GM10266 (cell line): ENCODE data around the gene VCPKMT.

Experiments used
- DNase-seq: peaks from one replicate; pipeline ENCODE4 v3.0.0; 2012; ENCODE audit errors: extremely low spot score
- CTCF ChIP-seq: IDR thresholded peaks from 2 replicates; pipeline ENCODE4 v1.5.1; 2012; ENCODE audit warnings: mild to moderate bottlenecking, low read depth; ENCODE audit not compliant: control insufficient read depth, insufficient read depth; ENCODE audit errors: missing control alignments

The VCPKMT gene

GRCh38 chr14:50106178-50106577, 10.2 kb downstream of the VCPKMT start:
- DNase-seq: no peak
- no peak for TF ChIP-seq CTCF

GRCh38 chr14:50103558-50103957, 12.8 kb downstream of the VCPKMT start:
- no peak for DNase-seq
- TF ChIP-seq CTCF: no peak

- no peak for TF ChIP-seq CTCF
- no peak for DNase-seq
These were observed 15.0 kb downstream of the VCPKMT start for GRCh38 chr14:50101417-50101816.

- DNase-seq: no peak
- TF ChIP-seq CTCF: no peak
These were observed 15.6 kb downstream of the VCPKMT start for GRCh38 chr14:50100805-50101204.

- TF ChIP-seq CTCF: no peak
- DNase-seq: no peak
These were observed 17.0 kb downstream of the VCPKMT start for GRCh38 chr14:50099335-50099734.

- TF ChIP-seq CTCF: no peak
These were observed 20.5 kb downstream of the VCPKMT start for GRCh38 chr14:50095895-50096294.

GRCh38 chr14:50094056-50094755, 22.2 kb downstream of the VCPKMT start:
- DNase-seq: no peak
- no peak for TF ChIP-seq CTCF

More at GRCh38 chr14:50095895-50096294, 20.5 kb downstream of the VCPKMT start:
- no peak for DNase-seq
